ENCODE measurements around the gene EIF2B4. TPM values are rescaled to one million over a fixed set of nuclear protein-coding genes. Genes with fewer than 3 reads are reported as not detected.

The EIF2B4 gene
- total and polyA plus RNA-seq, 12 donors: 34.2 to 165 (median 46.4) TPM

GRCh38 chr2:27381577-27382181, 11.5 kb upstream of the EIF2B4 start:
- H3K36me3 ChIP-seq (replicated peaks in 1 of 2): peaks cover 0 to 67% of the 10 kb centered on the region in 2 donors
- peaks cover 4 to 23% of the 10 kb centered on the region in 2 donors for H3K4me1 ChIP-seq (replicated peaks in 1 of 2)
- H3K27ac ChIP-seq: peak overlapping the region in 3 of 5 donors; percentile 82 to 94 (median 94)
- WGBS, 4 donors: 92 to 95% (median 94%) methylated on average over 10 of the region's 10 CpGs
- TF ChIP-seq, protein P1, sequence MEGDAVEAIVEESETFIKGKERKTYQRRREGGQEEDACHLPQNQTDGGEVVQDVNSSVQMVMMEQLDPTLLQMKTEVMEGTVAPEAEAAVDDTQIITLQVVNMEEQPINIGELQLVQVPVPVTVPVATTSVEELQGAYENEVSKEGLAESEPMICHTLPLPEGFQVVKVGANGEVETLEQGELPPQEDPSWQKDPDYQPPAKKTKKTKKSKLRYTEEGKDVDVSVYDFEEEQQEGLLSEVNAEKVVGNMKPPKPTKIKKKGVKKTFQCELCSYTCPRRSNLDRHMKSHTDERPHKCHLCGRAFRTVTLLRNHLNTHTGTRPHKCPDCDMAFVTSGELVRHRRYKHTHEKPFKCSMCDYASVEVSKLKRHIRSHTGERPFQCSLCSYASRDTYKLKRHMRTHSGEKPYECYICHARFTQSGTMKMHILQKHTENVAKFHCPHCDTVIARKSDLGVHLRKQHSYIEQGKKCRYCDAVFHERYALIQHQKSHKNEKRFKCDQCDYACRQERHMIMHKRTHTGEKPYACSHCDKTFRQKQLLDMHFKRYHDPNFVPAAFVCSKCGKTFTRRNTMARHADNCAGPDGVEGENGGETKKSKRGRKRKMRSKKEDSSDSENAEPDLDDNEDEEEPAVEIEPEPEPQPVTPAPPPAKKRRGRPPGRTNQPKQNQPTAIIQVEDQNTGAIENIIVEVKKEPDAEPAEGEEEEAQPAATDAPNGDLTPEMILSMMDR (IDR thresholded peaks at IDR 0.05): no peak
- H3K9me3 ChIP-seq (replicated peaks in 1 of 3): no peaks in the 10 kb centered on the region
- peak in 2 of 7 donors; percentile 35 to 61 for DNase-seq
- no peak overlapping the region for H3K4me3 ChIP-seq
- no peaks in the 10 kb centered on the region for H3K27me3 ChIP-seq
- intact Hi-C loops (cut with DNase I): no loop called here

DNA sequence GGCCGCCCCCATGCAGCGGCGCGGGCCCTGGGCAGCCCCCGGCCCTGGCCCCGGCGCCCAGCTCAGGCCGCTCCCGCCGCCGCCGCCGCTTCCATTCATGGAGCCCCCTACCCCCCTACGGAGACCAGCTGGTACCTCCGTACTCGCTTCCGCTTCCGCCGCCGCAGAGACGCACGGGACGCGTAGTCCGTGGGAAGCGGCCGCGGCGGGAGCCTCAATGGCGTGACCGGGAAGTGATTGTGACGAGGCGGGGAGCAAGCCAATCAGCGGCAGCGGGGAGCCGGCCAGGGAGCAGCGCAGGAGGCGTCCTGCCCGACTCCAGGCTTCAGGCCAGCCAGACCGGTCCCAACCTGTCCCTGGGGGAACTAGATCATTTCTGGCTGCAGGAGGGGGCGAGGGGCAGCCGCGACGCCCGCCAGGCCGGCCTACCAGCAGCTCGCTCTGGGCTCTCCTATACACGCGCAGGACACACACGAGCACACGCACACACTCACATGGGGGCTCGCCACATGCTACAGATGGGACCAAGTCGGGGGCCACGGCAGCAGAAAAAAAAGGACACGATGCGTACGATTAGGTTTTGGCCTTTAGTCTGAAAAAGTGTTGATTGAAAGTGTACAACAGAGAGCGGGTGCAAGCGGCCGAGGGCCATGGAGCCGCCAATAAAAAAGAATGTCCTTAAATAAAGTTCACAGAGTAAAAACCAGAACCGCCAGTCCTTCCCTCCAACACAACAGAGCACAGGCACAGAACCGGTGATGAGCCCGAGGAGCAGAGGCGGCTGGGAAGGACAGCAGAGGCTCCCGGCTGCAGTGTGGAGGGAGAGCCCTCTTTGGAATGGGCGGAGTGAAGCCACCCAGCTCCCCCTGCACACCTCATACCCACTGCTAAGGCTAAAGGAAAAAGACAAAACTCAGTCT, 10.7 kb upstream of the EIF2B4 start, which contains the start of gene ZNF513:
Gene ZNF513, minus strand, starts transcription at position 109 of the 920 bp plus-strand sequence. CDS start 208 bp downstream, outside the sequence.
- DNase-seq: peak; percentile 96 to 98 (median 98)
- intact Hi-C loops (cut with DNase I): no loop called here

DNA sequence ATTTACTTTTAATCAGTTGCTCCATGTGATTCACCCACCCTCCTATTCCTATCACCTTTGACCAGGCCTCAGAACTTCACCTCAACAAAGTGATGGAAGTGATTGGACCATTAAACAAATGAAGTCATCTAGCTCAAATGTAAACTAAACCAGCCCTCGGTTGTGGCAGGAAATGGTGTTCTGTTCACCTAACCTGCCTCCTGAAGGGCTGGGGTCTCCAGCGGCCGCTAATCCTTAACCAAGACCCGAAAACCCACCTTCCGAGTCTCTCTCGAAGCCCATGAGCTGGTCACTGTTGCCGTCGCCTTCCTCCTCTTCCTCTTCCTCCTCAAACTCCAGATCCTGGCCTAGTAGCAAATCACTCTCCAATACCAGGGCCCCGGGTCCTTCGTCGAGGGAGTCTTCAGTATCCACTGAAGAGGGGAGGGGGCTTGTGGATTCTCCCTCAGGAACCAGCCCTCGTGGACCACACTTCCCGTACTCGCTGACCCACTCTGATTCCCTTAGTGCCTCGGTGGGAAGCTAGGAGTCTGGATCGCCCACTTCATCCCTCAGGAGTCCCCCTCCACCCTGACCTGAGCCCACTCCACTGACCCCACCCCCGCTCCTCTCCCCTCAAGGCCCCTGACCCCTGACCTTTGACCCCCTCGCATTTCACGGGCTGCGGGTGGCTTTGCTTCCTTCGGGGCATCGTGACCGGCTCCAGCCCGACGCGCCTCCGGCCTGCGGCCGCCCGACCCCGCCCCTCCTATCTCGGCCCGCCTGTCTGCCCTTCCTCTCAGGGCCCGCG, 9.9 kb upstream of the EIF2B4 start:
- Histone ChIP-seq H3K9me3 (replicated peaks in 1 of 3) (no peaks in the 10 kb centered on the region), H3K36me3 (replicated peaks in 1 of 2) (peaks cover 0 to 67% of the 10 kb centered on the region in 2 donors), H3K4me3 (peak overlapping the region; percentile 5 to 81 (median 42)), H3K27ac (peak overlapping the region; percentile 58 to 94 (median 85)), H3K27me3 (no peaks in the 10 kb centered on the region), H3K4me1 (replicated peaks in 1 of 2) (peaks cover 4 to 23% of the 10 kb centered on the region in 2 donors)
- peak; percentile 68 to 85 (median 77) for DNase-seq
- TF ChIP-seq, protein P1 (IDR thresholded peaks at IDR 0.05): no peak
- TF ChIP-seq POLR2A (IDR thresholded peaks at IDR 0.05): peak in 1 of 2 donors; percentile 17
- 0 to 2% (median 1%) methylated on average over 29 to 35 of the region's 35 CpGs for WGBS, 4 donors
- intact Hi-C loops (cut with DNase I): no loop called here

More for the DNA sequence above, 10.7 kb upstream of the EIF2B4 start, which contains the start of gene ZNF513:
- Histone ChIP-seq H3K9me3 (replicated peaks in 1 of 3) (no peaks in the 10 kb centered on the region), H3K4me1 (replicated peaks in 1 of 2) (peaks cover 4 to 23% of the 10 kb centered on the region in 2 donors), H3K27me3 (no peaks in the 10 kb centered on the region), H3K27ac (peak within 1 kb of the TSS; percentile 58 to 94 (median 85)), H3K36me3 (replicated peaks in 1 of 2) (peaks cover 0 to 67% of the 10 kb centered on the region in 2 donors), H3K4me3 (peak within 1 kb of the TSS; percentile 5 to 81 (median 42))
- TF ChIP-seq POLR2A (IDR thresholded peaks at IDR 0.05): peak; percentile 30 to 81
- TF ChIP-seq, protein P1 (IDR thresholded peaks at IDR 0.05): no peak
- WGBS, 4 donors: 11 to 46% (median 21%) methylated on average over 21 to 67 of the region's 67 CpGs
